Vagina (tissue), 2 donors: ENCODE data around the gene DPF3.

Source experiments
- CTCF ChIP-seq, 3 experiments: fragments of 450-650 bp in 2 of 3; fragments of 200-600 bp in 1 of 3; sonication (generic) in 1 of 3; IDR thresholded peaks; one replicate each; pipeline ENCODE4 v1.5.1; 2017 to 2019; ENCODE audit warnings: antibody characterized with exemption in 3 of 3, mild to moderate bottlenecking in 2 of 3, moderate library complexity in 2 of 3
- POLR2A ChIP-seq, 2 donors: fragments of 450-650 bp; IDR thresholded peaks; one replicate each; pipeline ENCODE4 v1.6.1; 2017; ENCODE audit warnings: antibody characterized with exemption in 2 of 2, mild to moderate bottlenecking in 2 of 2, moderate library complexity in 2 of 2
- POLR2AphosphoS5 ChIP-seq, 2 donors: sonication (generic); formaldehyde crosslinking; IDR thresholded peaks; one replicate each; pipeline ENCODE4 v1.9.0; 2017; ENCODE audit warnings: antibody characterized with exemption in 2 of 2, mild to moderate bottlenecking in 2 of 2, low read depth in 1 of 2; ENCODE audit not compliant: insufficient read depth in 1 of 2

GRCh38 chr14:72801836-72802587 is 91.9 kb downstream of the DPF3 start:
- TF ChIP-seq CTCF (IDR thresholded peaks at IDR 0.05) (no peak), POLR2AphosphoS5 (IDR thresholded peaks at IDR 0.05; ENCODE audit: insufficient read depth in 1 of 2, low read depth in 1 of 2) (no peak), POLR2A (IDR thresholded peaks at IDR 0.05) (no peak)
